T-helper 17 cell (primary cell): ENCODE measurements around the gene MICOS13. TPM values are rescaled to one million over a fixed set of nuclear protein-coding genes. Genes with fewer than 3 reads are reported as not detected.
A peak's percentile ranks its signal among the peaks of the same experiment; 100 is the strongest.
"Not testable (repeated sequence)": the region's sequence is repeated elsewhere in the genome, so short reads cannot be mapped to it uniquely, and the experiment has no call there.

Source experiments
- ATAC-seq: fragments of 150-1000 bp; cut with Tn5 transposase; 2 replicates; pipeline ENCODE4 v1.10.0; 2021; ENCODE audit warnings: mild to moderate bottlenecking, moderate library complexity
- DNase-seq, 3 donors: peaks; one replicate each; pipeline versions ENCODE4 v3.0.0 to v3.0.0-alpha.2; 2020 to 2021
- H3K9me3 ChIP-seq: one replicate; pipeline ENCODE4 v1.7.0; 2013; ENCODE audit warnings: low read length, mild to moderate bottlenecking; ENCODE audit not compliant: control insufficient read depth, poor library complexity, severe bottlenecking
- H3K27ac Mint-ChIP-seq: one replicate; pipeline ENCODE4 v1.8.0; 2022; ENCODE audit warnings: mild to moderate bottlenecking, moderate library complexity, mixed read lengths
- H3K27me3 Mint-ChIP-seq: one replicate; pipeline ENCODE4 v1.8.0; 2022; ENCODE audit warnings: mixed read lengths
- H3K36me3 Mint-ChIP-seq: one replicate; pipeline ENCODE4 v1.8.0; 2022; ENCODE audit warnings: low read depth, mixed read lengths
- H3K4me1 Mint-ChIP-seq: one replicate; pipeline ENCODE4 v1.8.0; 2022; ENCODE audit warnings: mild to moderate bottlenecking, mixed read lengths
- H3K4me3 Mint-ChIP-seq: one replicate; pipeline ENCODE4 v1.8.0; 2022; ENCODE audit warnings: mild to moderate bottlenecking, moderate library complexity, mixed read lengths
- total RNA-seq, 4 donors: library from RNA in 2 of 4; stranded (reverse) in 2 of 4; gene quantifications; one replicate each; pipeline ENCODE4 v1.2.3 and lab custom pipeline; 2022 to 2026

MICOS13 gene
- total RNA-seq, 2 donors from 2014 or later, result 26.9 to 27.9 TPM

DNA sequence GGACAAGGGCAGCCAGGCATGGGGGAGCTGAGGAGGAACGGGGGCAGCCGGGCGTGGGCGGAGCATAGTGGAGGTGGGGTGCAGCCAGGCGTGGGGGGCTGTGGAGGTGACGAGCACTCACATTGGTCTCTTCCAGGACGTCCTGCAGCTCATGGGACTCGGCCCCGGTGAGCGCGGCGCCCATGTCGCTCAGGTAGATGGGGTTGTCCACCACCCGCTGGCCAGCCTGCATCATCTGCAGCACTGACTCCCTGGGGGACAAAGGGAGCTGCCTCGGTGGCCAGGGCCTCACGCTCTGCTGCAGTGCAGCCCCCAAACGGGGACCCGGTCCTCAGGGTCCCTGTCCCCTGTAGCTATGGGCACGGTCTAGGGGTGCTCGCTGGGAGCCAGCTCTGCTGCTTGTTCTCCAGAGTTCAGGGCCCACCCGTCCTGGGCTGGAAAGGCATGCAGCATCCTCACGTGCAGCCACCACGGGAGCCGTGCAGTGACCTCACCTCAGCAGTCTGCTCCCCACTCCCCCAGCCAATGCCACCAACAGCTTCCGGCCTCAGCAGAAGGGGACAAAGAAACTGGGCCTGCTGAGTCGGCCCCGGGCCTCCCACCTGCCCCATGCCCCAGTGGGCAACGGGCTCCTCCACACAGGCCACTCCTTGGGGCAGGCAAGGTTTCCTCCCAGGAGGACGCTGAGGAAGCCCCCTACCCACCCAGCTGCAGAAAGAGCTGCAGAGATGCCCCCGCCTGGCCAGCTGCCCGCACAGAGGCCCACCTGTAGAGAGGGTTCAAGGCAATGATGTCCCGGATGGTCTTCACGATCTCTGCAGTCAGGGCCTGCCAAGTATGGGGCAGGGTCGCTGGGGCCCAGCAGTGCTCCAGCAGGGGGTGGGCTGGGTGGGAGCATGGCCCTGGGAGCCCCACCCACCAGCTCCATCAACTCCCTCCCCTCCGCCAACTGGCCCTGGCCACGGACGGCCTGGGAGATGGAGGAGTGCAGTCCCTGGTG is 27.6 kb upstream of the MICOS13 start:
- DNase-seq (no peak), ATAC-seq (no peak)
- H3K9me3 ChIP-seq, result no peaks in the 10 kb centered on the region
- H3K36me3 Mint-ChIP-seq, result peaks cover 3% of the 10 kb centered on the region
- H3K4me1 Mint-ChIP-seq, result no peaks in the 10 kb centered on the region
- no peak overlapping the region for H3K27ac Mint-ChIP-seq
- no peak overlapping the region for H3K4me3 Mint-ChIP-seq
- no peaks in the 10 kb centered on the region for H3K27me3 Mint-ChIP-seq

DNA sequence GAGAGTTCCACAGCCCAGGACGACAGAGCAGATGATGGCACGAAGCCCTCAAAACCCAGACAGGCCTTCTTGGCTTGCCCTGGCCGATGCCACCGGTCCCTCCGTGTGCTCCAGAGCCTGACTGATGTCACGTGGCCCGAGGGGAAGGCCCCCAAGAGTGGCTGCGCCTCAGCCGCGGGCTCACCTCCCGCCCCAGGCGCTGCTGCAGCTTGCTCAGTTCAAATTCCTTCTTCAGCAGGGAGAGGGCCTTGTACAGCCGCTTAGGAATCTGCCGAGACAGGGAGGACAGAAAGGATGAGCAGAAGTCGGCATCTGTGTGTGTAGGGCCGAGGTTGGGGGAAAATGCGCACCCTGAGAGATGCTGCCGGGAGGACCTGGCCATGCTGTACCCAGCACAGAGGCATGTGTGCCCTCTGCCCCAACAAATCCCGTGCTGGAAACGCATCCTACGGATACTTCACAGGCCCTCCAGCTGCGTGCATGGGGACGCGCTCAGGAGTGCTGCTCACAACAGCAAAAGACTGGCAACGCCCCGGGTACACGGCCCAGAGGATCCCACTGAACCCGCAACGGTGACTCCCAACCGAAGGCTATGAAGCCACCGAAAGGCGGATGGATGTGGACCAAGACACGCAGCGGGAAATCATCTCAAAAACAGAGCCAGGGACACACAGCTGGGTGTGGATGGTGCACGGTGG is 26.7 kb upstream of the MICOS13 start:
- no peak overlapping the region for H3K27ac Mint-ChIP-seq
- no peaks in the 10 kb centered on the region for H3K4me1 Mint-ChIP-seq
- H3K4me3 Mint-ChIP-seq, result no peak overlapping the region
- no peaks in the 10 kb centered on the region for H3K36me3 Mint-ChIP-seq
- ATAC-seq (no peak), DNase-seq (no peak)
- H3K9me3 ChIP-seq, result no peaks in the 10 kb centered on the region
- no peaks in the 10 kb centered on the region for H3K27me3 Mint-ChIP-seq

DNA sequence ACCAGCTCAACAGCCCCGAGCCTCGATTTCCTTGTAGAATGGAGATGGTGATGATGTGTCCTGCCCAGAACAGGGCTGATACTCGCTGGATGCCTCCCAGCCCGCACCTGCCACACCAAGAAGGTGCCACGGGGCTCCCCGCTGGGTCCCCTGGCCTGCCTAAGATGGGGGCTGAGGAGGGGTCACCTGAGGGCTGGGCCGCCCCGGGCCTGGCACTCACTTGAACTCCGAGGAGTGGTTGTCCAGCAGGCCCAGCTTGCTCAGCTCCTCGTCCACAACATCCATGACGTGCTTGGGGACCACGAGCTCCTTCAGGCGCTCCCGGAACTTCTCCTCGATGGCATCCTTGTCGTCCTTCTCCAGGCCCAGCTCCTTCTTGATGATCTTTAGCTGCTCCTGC is 25.2 kb upstream of the MICOS13 start:
- DNase-seq, result no peak
- no peaks in the 10 kb centered on the region for H3K9me3 ChIP-seq
- H3K4me3 Mint-ChIP-seq, result no peak overlapping the region
- H3K4me1 Mint-ChIP-seq, result peaks cover 3% of the 10 kb centered on the region
- ATAC-seq, result no peak
- no peaks in the 10 kb centered on the region for H3K27me3 Mint-ChIP-seq
- no peaks in the 10 kb centered on the region for H3K36me3 Mint-ChIP-seq
- no peak overlapping the region for H3K27ac Mint-ChIP-seq

DNA sequence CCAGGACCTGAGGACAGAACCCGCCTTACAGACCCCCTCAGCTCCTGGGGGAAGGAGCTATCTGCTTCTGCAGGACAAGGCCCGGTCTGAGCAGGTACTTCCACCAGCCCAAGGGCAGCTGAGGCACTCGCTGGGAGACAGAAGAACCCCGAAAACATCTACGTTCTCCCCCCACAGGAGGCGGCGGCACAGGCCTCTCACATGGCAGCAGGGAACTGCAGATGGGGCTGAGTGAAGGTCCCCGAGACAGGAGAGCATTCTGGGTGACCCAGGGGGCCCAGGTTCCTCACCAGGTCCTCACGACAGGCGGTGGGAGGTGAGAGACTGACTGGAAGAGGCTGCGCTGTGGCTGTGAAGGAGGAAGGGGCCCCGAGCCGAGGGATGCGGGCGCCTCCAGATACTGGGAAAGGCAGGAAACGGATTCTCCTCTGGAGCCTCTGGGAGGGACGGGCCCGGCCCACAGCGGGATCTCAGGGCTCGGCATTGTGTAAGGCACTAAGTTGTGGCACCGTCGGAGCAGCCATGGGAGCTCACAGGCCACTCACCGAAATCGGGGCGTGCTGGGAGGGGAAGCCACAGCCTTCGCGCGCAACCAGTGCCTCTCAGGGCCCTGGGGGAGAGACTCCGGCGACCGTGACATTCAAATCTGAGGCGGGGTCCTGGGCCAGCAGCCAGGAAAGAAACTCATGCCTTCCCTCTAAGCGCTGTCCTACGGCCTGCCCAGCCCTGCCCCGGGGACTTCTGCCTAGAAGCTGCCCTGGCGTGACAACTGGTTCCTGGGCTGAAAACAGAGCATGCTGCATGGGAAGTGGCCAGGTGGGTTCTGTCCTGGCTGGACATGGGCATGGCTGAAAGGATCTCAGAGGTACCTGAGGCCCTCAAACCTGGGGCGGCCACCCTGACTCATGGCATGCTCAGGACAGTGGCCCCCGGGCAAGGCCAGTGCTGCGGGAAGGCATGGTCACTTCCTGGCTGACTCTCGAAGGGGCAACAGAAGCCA is 23.8 kb upstream of the MICOS13 start:
- Mint-ChIP-seq H3K27ac (peak overlapping the region; percentile 67), H3K4me1 (peaks cover 3% of the 10 kb centered on the region), H3K4me3 (peak overlapping the region; percentile 73), H3K36me3 (no peaks in the 10 kb centered on the region), H3K27me3 (no peaks in the 10 kb centered on the region)
- no peaks in the 10 kb centered on the region for H3K9me3 ChIP-seq
- ATAC-seq (no peak), DNase-seq (no peak)

GRCh38 chr19:5702053-5702410 is 21.7 kb upstream of the MICOS13 start:
- H3K27me3 Mint-ChIP-seq, H3K9me3 ChIP-seq, H3K4me1 Mint-ChIP-seq, H3K4me3 Mint-ChIP-seq, H3K27ac Mint-ChIP-seq, DNase-seq, ATAC-seq, H3K36me3 Mint-ChIP-seq: not testable (repeated sequence)

GRCh38 chr19:5700455-5701092 is 20.3 kb upstream of the MICOS13 start:
- H3K27ac Mint-ChIP-seq, result peak overlapping the region; percentile 34
- DNase-seq (no peak), ATAC-seq (no peak)
- H3K4me3 Mint-ChIP-seq, result no peak overlapping the region
- no peaks in the 10 kb centered on the region for H3K27me3 Mint-ChIP-seq
- H3K36me3 Mint-ChIP-seq, result no peaks in the 10 kb centered on the region
- peaks cover 3% of the 10 kb centered on the region for H3K4me1 Mint-ChIP-seq
- no peaks in the 10 kb centered on the region for H3K9me3 ChIP-seq

GRCh38 chr19:5698635-5699422 is 18.5 kb upstream of the MICOS13 start:
- no peaks in the 10 kb centered on the region for H3K27me3 Mint-ChIP-seq
- H3K4me1 Mint-ChIP-seq, result peaks cover 5% of the 10 kb centered on the region
- no peaks in the 10 kb centered on the region for H3K9me3 ChIP-seq
- H3K4me3 Mint-ChIP-seq, result no peak overlapping the region
- peak overlapping the region; percentile 39 for H3K27ac Mint-ChIP-seq
- ATAC-seq (no peak), DNase-seq (no peak)
- no peaks in the 10 kb centered on the region for H3K36me3 Mint-ChIP-seq

DNA sequence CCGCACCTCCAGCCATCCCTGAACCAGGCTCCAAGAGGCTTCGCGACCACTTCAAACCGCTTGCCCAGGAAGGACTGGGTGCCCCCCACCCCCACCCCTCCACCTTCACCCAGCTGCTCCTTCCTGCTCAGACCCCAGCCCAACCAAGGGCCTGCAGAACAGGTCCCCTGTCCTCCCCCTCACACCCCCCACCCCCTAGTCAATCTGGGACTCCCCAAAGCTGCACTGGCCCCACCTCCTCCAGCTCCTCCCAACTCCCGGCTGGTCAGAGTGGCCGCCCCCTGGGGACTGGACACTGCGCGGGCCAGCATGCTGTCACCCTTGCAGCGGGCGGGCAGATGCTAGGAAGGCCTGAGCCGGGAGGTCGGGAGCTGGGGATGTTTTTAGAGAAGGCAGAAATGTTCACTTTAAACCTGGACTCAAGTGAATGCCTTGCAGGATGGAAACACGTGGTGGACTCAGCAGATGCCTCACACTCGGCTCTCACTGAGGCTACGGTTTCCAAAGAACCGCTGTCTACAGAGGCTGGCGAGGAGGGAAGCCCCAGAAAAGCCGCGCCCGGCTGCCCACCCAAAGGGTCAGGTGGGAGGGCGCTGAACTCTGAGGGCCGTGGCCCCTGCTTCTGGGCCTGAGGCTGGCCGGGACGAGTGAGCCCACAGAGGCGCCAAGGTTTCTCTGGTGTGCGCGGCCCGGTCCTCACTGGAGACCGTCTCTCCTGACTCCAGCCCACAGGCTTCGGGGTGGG is 17.7 kb upstream of the MICOS13 start:
- H3K9me3 ChIP-seq, result no peaks in the 10 kb centered on the region
- H3K27me3 Mint-ChIP-seq, result no peaks in the 10 kb centered on the region
- H3K4me1 Mint-ChIP-seq, result peaks cover 9% of the 10 kb centered on the region
- DNase-seq (no peak), ATAC-seq (no peak)
- peak overlapping the region; percentile 9 for H3K27ac Mint-ChIP-seq
- H3K36me3 Mint-ChIP-seq, result no peaks in the 10 kb centered on the region
- no peak overlapping the region for H3K4me3 Mint-ChIP-seq

- H3K27me3 Mint-ChIP-seq, result no peaks in the 10 kb centered on the region
- peak overlapping the region; percentile 9 for H3K27ac Mint-ChIP-seq
- H3K9me3 ChIP-seq, result no peaks in the 10 kb centered on the region
- no peaks in the 10 kb centered on the region for H3K36me3 Mint-ChIP-seq
- no peak for ATAC-seq
- no peak for DNase-seq
- H3K4me3 Mint-ChIP-seq, result peak overlapping the region; percentile 36
- H3K4me1 Mint-ChIP-seq, result peaks cover 17% of the 10 kb centered on the region
Observed at GRCh38 chr19:5697022-5697889, 16.9 kb upstream of the MICOS13 start.

DNA sequence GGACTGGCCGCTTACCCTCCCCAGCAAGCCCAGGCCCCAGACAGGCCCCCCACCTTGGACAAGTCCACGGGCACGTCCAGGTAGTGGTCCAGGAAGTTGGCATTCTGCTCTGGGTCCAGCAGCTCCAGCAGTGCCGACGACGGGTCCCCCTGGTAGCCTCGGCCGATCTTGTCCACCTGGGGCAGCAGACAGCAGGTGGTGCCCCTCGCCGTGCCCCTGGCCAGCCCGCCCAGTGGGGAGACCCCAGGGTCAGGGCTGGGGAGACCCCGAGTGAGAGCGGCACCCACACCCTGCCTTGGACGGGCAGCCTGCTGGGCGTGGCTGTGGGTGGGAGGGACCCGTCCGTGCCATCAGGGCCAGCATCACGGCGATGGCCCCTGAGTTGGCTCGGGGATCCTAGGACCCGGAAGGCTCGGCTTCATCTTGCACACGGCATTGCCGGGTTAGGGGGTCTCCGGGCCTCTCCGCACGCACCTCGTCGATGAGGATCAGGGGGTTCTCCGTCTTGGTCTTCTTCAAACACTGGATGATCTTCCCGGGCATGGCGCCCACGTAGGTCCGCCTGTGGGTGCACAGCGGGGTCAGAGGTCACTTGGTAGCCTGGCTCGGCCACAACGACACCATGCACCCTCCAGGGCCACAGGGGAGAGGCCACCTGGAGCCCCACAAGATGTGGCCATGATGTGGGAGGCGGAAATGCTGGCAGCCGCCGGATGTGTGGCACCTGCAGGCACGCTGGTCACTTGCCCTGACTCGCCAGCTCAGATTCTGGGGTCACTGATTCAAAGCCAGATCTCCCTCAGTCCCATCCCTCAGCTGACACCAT is 16.1 kb upstream of the MICOS13 start:
- ATAC-seq (no peak), DNase-seq (no peak)
- peak overlapping the region; percentile 19 for H3K4me3 Mint-ChIP-seq
- no peaks in the 10 kb centered on the region for H3K27me3 Mint-ChIP-seq
- H3K4me1 Mint-ChIP-seq, result peaks cover 17% of the 10 kb centered on the region
- no peaks in the 10 kb centered on the region for H3K36me3 Mint-ChIP-seq
- no peaks in the 10 kb centered on the region for H3K9me3 ChIP-seq
- H3K27ac Mint-ChIP-seq, result peak overlapping the region; percentile 9
